K562 (cell line): ENCODE data around the gene TMEM270. TPM values are rescaled to one million over a fixed set of nuclear protein-coding genes. Genes with fewer than 3 reads are reported as not detected.
A peak's percentile ranks its signal among the peaks of the same experiment; 100 is the strongest.

ENCODE experiments used
- C11orf30 ChIP-seq: fragments of 450-650 bp; IDR thresholded peaks from 2 replicates; pipeline ENCODE4 v1.6.1; 2016; ENCODE audit warnings: low read depth, mild to moderate bottlenecking
- CAMTA2 ChIP-seq: fragments of 250-450 bp; sonication (Bioruptor Pico); conservative IDR thresholded peaks from 2 replicates; pipeline ENCODE4 v1.5.1; 2022
- CBFB ChIP-seq: sonication (generic); formaldehyde crosslinking; IDR thresholded peaks from 2 replicates; pipeline ENCODE4 v1.4.0; 2020; ENCODE audit warnings: mild to moderate bottlenecking, missing genetic modification reagents
- COPS2 ChIP-seq: fragments of 450-650 bp; conservative IDR thresholded peaks from 2 replicates; pipeline ENCODE4 v1.6.1; 2016; ENCODE audit warnings: mild to moderate bottlenecking, moderate library complexity
- DNMT1 ChIP-seq: fragments of 450-650 bp; IDR thresholded peaks from 2 replicates; pipeline ENCODE4 v1.6.1; 2016; ENCODE audit warnings: antibody characterized with exemption, mild to moderate bottlenecking
- FIP1L1 ChIP-seq: fragments of 200-400 bp; formaldehyde crosslinking; IDR thresholded peaks from 2 replicates; pipeline ENCODE4 v1.6.1; 2018; ENCODE audit warnings: mild to moderate bottlenecking, low read depth, low read length; ENCODE audit not compliant: poor library complexity, severe bottlenecking
- HSF4 ChIP-seq: fragments of 250-450 bp; sonication (Bioruptor Pico); IDR thresholded peaks from 2 replicates; pipeline ENCODE4 v2.1.2; 2022; ENCODE audit warnings: mild to moderate bottlenecking, moderate library complexity, borderline replicate concordance
- KDM1A ChIP-seq, 2 experiments: fragments of 450-650 bp; IDR thresholded peaks; 2 replicates each; pipeline ENCODE4 v1.6.1; 2016; ENCODE audit warnings: mild to moderate bottlenecking in 2 of 2
- MEIS2 ChIP-seq: fragments of 450-650 bp; IDR thresholded peaks from 2 replicates; pipeline ENCODE4 v1.6.1; 2014; ENCODE audit warnings: mild to moderate bottlenecking; ENCODE audit not compliant: partially characterized antibody
- RBM25 ChIP-seq: fragments of 200-400 bp; formaldehyde crosslinking; IDR thresholded peaks from 2 replicates; pipeline ENCODE4 v1.6.1; 2018; ENCODE audit warnings: low read length, low read depth, moderate library complexity; ENCODE audit not compliant: severe bottlenecking
- SIN3A ChIP-seq, 2 experiments: fragments of 150-350 bp in 1 of 2; IDR thresholded peaks; 2 replicates each; pipeline ENCODE4 v1.6.1; 2011 to 2016; ENCODE audit warnings: borderline replicate concordance in 2 of 2, low read depth in 2 of 2, low read length in 2 of 2, mild to moderate bottlenecking in 2 of 2, moderate library complexity in 2 of 2; ENCODE audit not compliant: control insufficient read depth in 1 of 2
- SIX5 ChIP-seq, 2 experiments: IDR thresholded peaks; 2 replicates each; pipeline ENCODE4 v1.6.1; 2011; ENCODE audit warnings: low read length in 2 of 2, borderline replicate concordance in 1 of 2, low read depth in 1 of 2, mild to moderate bottlenecking in 1 of 2, moderate library complexity in 1 of 2; ENCODE audit not compliant: insufficient read depth in 1 of 2
- SOX6 ChIP-seq: fragments of 450-650 bp; IDR thresholded peaks from 2 replicates; pipeline ENCODE4 v1.6.1; 2014; ENCODE audit warnings: mild to moderate bottlenecking
- ZBTB1 ChIP-seq: sonication (generic); formaldehyde crosslinking; IDR thresholded peaks from 2 replicates; pipeline ENCODE4 v1.8.1; 2023; ENCODE audit warnings: missing genetic modification reagents, low read depth, mild to moderate bottlenecking, borderline replicate concordance
- ZNF133 ChIP-seq: fragments of 250-450 bp; sonication (Bioruptor Pico); IDR thresholded peaks from 2 replicates; pipeline ENCODE4 v1.4.0; 2020; ENCODE audit warnings: mild to moderate bottlenecking
- ZNF174 ChIP-seq: fragments of 250-450 bp; sonication (Bioruptor Pico); IDR thresholded peaks from 2 replicates; pipeline ENCODE4 v1.4.0; 2020; ENCODE audit warnings: mild to moderate bottlenecking
- polyA plus RNA-seq, 8 experiments: library from polyadenylated mRNA; depleted of rRNA in 4 of 8; stranded (reverse) in 5 of 8; unstranded in 3 of 8; fragments of >200 nt; fragmentation: Nextera tagmentation in 2 of 8; fragmentation: Illumina TruSeq in 1 of 8; extraction: Ambion mirVana in 2 of 8; extraction: Trizol in 1 of 8; gene quantifications; 2 replicates each; pipeline versions ENCODE4 v1.2.1 to v1.2.3, GENCODE V29; 2011 to 2014; ENCODE audit warnings: inconsistent platforms in 1 of 8, missing spikeins in 1 of 8
- total RNA-seq, 7 experiments: library from RNA; depleted of rRNA in 6 of 7; stranded (reverse); fragments of >200 nt in 6 of 7; fragmentation: Illumina TruSeq in 2 of 7; extraction: Trizol in 2 of 7; gene quantifications; 2 replicates each; pipeline versions ENCODE4 v1.2.1 to v1.2.3, GENCODE V29; 2011 to 2021; ENCODE audit warnings: low replicate concordance in 1 of 7
- TF ChIP-seq, protein P1 (sequence below): fragments of 250-450 bp; sonication (Bioruptor Pico); IDR thresholded peaks from 2 replicates; pipeline ENCODE4 v1.8.0; 2022; ENCODE audit warnings: moderate library complexity, mild to moderate bottlenecking, inconsistent platforms
- TF ChIP-seq, protein P2 (sequence below): IDR thresholded peaks from 2 replicates; pipeline ENCODE4 v1.6.1; 2016; ENCODE audit warnings: missing genetic modification characterization, missing compliant biosample characterization
- TF ChIP-seq, protein P3 (sequence below): sonication (generic); formaldehyde crosslinking; IDR thresholded peaks from 2 replicates; pipeline ENCODE4 v1.8.1; 2023; ENCODE audit warnings: missing genetic modification reagents, mild to moderate bottlenecking, borderline replicate concordance
- TF ChIP-seq, protein P4 (sequence below): sonication (generic); formaldehyde crosslinking; IDR thresholded peaks from 2 replicates; pipeline ENCODE4 v1.8.0; 2022; ENCODE audit warnings: missing genetic modification reagents, mild to moderate bottlenecking, moderate library complexity, borderline replicate concordance

TMEM270 gene
- total and polyA plus RNA-seq, 9 of the 15 experiments (the other 6 are each of a cell fraction or from before 2014, with no cell fraction given) = not detected

DNA sequence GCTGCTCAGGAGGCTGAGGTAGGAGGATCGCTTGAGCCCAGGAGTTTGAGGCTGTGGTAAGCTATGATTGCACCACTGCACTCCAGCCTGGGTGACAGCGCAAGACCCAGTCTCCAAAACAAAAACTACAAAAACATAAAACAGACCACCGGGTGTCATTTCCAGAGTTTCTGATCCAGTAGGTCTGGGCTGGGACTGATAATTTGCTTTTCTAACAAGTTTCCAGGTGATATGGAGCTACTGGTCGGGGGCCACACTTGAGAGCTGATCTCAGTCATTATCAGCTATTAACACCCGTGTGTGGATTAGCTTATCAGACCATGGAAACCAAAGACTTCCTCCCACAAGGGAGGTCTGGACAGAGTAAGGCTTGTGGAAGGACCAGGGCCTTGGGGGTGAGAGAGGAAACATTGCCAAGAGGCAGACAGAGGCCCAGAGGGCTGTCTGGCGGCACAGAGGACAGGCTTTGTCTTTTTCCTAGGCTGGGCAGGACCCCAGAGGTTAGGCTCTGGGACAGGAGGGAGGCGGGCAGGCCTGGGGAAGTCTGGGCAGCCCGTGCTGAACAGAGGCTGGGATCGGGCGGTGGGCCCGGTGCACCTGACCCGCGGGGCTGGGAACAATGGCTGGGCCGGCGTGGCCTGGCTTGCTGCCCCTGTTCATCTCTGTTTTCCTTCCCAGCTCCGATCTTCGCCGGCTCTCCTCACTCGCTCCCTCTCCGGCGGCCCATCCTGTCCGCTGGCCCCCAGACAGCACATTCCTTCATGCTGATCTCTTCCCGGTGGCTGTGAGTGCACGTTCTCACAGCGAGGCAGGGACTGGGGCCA, 25.2 kb downstream of the TMEM270 start (continued):
- TF ChIP-seq DNMT1 (peak; percentile 92; the same call in 1 of the 2 replicates), C11orf30 (peak; percentile 2; the same call in 1 of the 2 replicates), RBM25 (peak; percentile 79), SIN3A (IDR thresholded peaks at IDR 0.05; ENCODE audit: borderline replicate concordance in 2 of 2, control insufficient read depth in 1 of 2, low read depth in 2 of 2, low read length in 2 of 2) (no peak), KDM1A (IDR thresholded peaks at IDR 0.05) (peak; percentile 100), HSF4 (CRISPR knock-in tag) (no peak; the same call in 1 of the 2 replicates), SIX5 (IDR thresholded peaks at IDR 0.05; ENCODE audit: borderline replicate concordance in 1 of 2, insufficient read depth in 1 of 2, low read depth in 1 of 2, low read length in 2 of 2) (no peak), ZNF174 (no peak), CAMTA2 (CRISPR knock-in tag) (no peak), CBFB (CRISPR knock-in tag) (peak; percentile 99), COPS2 (no peak), MEIS2 (peak; percentile 94), SOX6 (peak; percentile 99), FIP1L1 (no peak), ZBTB1 (CRISPR knock-in tag) (peak; percentile 91; the same call in 1 of the 2 replicates), ZNF133 (CRISPR knock-in tag) (0 out of 2 replicates have a peak, but pooled peaks have one; percentile 26)
- TF ChIP-seq, protein P1, sequence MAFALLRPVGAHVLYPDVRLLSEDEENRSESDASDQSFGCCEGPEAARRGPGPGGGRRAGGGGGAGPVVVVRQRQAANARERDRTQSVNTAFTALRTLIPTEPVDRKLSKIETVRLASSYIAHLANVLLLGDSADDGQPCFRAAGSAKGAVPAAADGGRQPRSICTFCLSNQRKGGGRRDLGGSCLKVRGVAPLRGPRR (CRISPR knock-in tag) = no peak
- TF ChIP-seq, protein P2, sequence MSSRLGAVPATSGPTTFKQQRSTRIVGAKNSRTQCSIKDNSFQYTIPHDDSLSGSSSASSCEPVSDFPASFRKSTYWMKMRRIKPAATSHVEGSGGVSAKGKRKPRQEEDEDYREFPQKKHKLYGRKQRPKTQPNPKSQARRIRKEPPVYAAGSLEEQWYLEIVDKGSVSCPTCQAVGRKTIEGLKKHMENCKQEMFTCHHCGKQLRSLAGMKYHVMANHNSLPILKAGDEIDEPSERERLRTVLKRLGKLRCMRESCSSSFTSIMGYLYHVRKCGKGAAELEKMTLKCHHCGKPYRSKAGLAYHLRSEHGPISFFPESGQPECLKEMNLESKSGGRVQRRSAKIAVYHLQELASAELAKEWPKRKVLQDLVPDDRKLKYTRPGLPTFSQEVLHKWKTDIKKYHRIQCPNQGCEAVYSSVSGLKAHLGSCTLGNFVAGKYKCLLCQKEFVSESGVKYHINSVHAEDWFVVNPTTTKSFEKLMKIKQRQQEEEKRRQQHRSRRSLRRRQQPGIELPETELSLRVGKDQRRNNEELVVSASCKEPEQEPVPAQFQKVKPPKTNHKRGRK (tag) = no peak
- TF ChIP-seq, protein P3, sequence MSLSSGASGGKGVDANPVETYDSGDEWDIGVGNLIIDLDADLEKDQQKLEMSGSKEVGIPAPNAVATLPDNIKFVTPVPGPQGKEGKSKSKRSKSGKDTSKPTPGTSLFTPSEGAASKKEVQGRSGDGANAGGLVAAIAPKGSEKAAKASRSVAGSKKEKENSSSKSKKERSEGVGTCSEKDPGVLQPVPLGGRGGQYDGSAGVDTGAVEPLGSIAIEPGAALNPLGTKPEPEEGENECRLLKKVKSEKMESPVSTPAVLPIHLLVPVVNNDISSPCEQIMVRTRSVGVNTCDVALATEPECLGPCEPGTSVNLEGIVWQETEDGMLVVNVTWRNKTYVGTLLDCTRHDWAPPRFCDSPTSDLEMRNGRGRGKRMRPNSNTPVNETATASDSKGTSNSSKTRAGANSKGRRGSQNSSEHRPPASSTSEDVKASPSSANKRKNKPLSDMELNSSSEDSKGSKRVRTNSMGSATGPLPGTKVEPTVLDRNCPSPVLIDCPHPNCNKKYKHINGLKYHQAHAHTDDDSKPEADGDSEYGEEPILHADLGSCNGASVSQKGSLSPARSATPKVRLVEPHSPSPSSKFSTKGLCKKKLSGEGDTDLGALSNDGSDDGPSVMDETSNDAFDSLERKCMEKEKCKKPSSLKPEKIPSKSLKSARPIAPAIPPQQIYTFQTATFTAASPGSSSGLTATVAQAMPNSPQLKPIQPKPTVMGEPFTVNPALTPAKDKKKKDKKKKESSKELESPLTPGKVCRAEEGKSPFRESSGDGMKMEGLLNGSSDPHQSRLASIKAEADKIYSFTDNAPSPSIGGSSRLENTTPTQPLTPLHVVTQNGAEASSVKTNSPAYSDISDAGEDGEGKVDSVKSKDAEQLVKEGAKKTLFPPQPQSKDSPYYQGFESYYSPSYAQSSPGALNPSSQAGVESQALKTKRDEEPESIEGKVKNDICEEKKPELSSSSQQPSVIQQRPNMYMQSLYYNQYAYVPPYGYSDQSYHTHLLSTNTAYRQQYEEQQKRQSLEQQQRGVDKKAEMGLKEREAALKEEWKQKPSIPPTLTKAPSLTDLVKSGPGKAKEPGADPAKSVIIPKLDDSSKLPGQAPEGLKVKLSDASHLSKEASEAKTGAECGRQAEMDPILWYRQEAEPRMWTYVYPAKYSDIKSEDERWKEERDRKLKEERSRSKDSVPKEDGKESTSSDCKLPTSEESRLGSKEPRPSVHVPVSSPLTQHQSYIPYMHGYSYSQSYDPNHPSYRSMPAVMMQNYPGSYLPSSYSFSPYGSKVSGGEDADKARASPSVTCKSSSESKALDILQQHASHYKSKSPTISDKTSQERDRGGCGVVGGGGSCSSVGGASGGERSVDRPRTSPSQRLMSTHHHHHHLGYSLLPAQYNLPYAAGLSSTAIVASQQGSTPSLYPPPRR (CRISPR knock-in tag) = peak; percentile 99
- TF ChIP-seq, protein P4, sequence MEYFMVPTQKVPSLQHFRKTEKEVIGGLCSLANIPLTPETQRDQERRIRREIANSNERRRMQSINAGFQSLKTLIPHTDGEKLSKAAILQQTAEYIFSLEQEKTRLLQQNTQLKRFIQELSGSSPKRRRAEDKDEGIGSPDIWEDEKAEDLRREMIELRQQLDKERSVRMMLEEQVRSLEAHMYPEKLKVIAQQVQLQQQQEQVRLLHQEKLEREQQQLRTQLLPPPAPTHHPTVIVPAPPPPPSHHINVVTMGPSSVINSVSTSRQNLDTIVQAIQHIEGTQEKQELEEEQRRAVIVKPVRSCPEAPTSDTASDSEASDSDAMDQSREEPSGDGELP = peak; percentile 87
